GM19468 (cell line): ENCODE measurements around the gene SEMA4F.

Experiments
- ATAC-seq: cut with Tn5 transposase; IDR thresholded peaks from one replicate; pipeline ENCODE4 v1.9.1; 2021; ENCODE audit warnings: mild to moderate bottlenecking, moderate library complexity, moderate number of reproducible peaks; ENCODE audit not compliant: unreplicated experiment; ENCODE audit errors: extremely low read depth

Gene SEMA4F

DNA sequence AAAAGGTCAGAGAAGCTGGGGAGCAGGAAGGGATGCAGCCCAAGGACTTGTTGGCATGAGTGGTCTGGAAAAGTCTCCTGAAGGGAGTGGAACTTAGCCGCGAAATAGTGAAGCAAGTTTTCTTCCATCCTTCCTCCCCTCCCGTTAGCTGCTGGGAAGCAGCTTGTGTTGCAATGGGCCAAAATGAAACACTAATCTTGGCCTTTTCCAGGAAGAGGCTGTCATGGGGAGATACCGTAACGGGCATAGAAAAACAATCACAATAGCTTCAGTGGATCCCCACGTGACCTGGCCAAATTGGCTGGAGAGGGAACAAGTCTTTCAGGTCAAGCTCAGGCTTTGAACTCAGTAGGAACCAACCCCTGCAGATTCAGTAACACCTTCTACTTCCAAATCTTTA lies 49.3 kb downstream of the SEMA4F start:
- ATAC-seq: no peak

DNA sequence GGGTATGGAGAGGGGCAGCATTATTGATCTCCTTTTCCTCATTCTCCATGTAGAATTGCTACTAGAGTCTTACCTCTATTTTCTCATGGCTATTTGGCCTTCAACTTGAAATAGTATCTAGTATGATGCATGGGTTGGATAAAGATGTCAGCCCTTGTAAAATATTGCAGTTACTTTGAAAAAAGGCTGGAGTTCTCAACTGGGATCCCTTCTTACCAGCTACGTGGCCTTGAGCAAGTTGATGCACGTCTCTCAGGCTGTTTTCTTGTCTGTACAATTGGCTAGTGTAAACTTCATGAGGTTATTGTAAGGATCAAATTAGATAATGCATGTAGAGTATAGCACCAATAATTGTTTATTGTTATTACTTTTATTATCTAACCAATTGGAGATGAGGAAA lies 50.2 kb downstream of the SEMA4F start:
- ATAC-seq: no peak

DNA sequence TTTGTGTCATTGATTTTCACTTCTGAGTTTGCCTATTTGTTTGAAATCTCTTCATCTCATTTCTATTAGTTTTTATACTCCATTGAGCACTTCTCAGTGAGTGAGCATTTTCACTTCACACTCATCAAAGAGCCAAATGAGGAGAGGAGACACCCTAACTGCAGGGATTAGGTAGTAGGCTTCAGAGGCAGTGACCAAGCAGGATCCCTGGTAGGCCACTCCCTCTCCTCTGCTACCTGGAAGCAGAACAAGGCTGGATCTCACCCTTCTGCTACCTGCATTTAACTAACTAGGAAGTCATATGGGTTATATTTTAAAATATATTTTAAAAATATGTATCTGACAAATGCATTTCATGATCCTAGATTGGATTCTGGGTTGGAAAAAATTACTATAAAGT lies 52.7 kb downstream of the SEMA4F start:
- no peak for ATAC-seq

DNA sequence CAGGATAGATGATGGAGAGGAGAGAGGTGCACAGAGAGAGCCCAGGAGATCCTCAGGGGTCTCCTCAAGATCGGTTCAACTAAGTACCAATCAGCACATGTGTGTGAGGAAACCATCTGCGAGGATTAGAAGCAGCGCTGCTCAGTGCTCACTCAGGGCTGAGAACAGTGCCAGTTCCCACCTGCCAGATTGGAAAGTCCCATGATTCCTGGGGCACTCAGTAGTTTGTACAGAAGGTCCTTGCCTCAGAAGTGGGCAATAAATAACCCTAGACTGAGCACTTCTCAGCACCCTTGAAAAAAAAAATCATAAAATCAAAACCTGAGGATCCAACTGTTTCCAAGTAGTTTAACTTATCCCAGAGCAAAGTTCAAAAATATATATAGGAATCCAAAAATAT lies 53.8 kb downstream of the SEMA4F start:
- no peak for ATAC-seq

DNA sequence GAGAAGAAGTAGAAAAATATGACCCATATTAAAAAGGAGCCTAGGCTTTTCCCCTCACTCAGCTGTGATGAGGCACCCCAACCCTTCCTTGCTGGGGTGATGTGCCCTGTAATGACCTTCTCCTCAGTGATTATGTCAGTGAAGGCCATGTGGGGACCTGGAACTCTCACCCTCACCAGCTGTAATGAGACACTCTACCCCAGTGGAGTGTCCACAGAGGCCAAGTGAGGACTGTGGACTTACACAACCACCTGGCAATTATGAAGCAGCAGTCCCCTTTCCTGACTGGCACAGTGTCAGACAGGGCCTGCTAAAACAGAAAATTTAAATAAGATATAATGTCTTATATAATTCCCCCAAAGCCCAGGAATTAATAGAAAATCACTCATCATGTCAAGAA lies 54.2 kb downstream of the SEMA4F start:
- no peak for ATAC-seq

DNA sequence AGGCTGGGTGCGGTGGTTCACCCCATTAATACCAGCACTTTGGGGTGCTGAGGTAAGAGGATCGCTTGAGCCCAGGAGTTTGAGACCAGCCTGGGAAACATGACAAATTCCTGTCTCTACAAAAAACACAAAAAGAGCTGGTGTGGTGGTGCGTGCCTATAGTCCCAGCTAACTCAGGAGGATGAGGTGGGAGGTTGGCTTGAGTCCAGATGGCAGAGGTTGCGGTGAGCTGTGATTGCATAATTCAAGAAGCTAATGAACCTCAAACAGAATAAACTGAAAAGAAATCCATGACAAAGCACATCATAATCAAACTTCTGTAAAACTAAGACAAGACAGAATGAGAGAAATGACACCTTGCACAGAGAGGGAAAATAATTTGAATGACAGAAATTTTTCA lies 54.8 kb downstream of the SEMA4F start:
- ATAC-seq: no peak

DNA sequence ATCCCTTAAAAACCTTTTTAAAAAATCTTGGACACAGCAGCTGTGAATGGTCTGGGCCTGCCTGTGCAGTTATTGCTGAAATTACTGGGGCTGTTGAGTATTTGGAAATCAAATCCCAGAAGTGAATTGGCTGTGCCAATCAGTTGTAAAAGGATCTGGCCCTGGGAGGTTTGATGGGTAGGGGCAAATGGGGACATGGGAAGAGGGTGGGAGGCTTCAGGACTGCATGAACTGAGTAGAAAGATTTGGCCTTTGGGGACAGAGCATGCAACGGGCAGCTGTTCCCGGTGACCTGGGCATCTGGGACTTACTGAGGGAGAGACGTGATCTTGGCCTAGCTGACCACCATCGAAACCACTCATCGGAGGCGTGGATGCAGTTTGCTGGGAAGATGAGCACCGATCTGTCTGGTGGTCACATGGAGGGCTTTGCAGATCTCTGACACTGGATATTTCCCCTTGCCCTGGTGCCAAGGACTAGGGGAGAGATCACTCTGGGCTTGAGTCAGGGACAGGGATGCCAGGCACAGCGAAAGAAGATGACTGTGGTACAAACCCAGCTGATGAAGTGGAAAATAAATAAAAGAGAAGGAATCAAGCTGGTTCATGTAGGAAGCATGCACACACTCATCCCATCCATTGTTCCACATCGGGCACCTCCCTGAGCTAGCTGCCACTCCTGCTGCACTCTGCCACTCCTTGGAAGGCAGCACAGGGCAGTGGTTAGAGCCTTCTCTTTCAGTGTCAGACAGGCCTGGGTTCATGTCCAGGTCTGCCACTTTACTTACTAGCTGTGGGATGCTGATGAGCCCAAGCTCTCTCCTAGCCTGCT lies 58.4 kb downstream of the SEMA4F start:
- no peak for ATAC-seq

DNA sequence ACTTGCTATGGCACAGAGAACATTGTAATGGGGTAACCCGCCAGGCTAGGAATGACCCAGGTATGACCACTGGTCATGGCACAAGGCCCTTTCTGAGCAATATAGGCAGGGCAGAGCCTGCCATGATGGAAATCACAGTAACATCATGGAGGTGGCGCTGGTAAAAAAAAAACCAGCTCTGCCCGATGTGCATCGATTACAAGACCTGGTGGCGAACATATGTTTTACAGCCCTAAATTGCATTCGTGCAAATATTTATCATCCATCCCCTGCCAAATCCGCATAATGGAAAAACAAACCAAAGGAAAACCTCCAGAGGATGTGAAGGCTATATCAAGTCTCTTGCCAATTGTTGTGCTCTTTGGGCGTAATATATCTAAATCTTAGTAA lies 60.6 kb downstream of the SEMA4F start:
- ATAC-seq: no peak

DNA sequence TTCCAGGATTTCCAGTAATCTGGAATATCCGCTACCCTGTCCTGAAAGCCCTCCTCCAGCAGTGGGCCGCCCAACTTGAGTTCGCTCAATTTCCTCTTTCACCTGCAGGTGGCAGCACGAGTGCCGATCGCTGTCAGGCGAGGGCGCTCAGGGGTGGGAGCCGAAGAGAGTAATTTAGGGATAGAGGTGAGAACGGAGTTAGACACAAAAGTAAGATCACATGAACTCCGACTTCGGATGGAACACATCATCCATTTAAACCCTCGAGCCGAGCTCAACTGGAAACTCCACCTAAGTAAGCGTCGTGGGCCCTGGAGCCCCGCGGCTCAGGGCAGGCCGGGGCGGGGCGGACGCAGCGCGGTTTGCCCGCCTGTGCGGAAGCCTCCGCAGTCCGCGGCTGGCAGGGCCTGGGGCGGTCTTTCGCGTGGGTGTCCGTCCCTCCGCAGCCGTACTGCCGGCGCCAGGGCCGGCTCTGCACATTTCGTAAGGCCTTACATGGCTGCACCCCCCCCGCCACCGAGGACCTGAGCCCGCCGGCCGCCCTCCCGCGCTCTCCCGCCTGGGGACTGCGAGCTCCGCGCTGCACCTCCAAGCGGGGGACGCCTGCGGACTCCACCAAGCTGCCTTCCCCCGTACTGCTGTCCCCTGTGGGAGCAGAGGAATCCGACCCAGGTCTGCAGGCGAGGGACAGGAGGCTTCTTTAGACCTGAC lies 61.2 kb downstream of the SEMA4F start:
- ATAC-seq: peak; percentile 67

DNA sequence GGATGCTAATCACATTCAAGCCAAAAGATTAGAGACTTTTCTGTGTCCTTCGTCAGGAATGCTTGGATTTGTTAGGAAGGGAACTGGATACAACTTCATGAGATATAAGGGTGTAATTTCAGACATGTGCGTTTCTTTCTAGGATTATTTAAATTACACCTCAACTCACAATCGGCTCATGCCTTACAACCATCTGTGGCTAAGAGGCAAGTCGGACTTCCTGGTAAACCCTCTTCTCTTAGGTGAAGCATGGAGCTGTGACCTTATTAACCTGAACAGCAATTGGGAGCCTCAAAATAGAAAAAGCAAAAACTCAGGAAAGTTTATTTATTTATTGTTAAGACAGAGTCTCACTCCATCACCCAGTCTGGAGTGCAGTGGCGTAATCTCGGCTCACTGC lies 61.8 kb downstream of the SEMA4F start:
- ATAC-seq: no peak

DNA sequence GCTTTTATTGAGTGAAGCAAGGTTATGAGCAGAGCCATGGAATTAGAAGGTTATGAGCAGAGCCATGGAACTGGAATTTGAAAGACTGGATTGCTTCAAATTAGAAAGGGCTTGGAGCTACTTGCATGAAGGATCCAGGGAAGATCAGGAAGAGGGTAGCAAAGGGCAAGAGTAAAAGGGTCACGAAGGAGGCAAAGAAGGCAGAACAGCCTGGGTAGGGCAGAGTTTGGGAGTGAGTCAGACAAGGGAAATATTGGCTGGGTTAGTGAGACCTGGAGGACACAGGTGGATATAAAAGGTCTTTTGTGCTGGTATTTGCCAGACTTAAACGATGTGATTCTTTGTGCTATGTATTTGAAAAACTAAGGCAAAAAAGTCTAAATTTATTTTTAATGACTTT lies 65.0 kb downstream of the SEMA4F start:
- no peak for ATAC-seq

DNA sequence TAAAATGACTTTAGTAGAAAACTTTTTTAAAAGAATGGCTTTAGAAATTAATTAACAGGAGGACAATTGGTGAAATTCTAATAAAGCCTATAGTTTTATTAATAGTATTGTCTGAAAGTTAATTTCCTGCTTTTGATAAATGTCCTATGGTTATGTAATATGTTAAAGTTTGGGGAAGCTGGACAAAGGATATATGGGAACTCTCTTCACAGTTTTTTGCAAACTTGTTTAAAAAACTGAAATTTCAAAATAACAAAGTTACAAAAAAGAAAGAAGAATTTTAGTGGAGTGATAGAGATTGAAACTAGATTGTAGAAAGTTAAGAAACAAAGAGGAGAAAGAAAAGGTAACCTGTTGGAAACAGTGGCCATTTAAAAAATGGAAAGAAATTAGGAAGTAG lies 67.3 kb downstream of the SEMA4F start:
- ATAC-seq: no peak

DNA sequence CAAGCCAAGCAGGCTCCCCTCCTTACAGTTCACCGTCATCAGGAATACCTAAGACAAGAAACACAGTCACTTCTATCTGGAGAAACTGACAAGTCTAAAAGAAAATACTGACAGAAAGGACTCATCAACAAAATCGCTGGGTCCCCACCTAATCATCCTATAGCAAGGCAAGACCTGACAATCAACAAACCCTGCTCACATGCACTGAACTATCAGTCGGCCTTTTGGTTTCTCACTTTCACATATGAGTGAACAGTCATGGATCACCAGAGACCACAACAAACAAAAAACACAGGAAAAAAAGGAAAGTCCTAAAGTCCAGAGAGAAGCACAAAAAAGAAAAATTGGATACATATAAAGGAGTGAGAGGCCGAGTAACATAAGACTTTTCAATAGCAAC lies 70.4 kb downstream of the SEMA4F start:
- no peak for ATAC-seq

DNA sequence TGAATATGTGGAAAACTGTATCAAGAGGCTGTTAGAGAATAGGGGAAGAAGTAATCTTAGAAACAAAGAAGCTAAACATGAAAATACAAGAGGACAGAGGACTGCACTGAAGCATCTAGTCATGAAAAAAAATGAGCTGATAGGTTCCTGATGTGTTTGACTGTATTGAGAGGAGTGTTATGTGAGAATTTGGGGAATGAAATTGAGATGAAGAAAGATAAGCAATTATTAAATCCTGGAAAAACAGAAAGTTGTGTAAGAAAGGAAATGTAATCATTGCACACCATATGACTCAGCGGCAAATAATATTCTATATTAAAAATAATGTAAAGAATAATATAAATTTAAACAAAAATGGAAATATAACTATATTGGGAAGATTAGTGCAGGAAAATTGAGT lies 71.2 kb downstream of the SEMA4F start:
- ATAC-seq: no peak

DNA sequence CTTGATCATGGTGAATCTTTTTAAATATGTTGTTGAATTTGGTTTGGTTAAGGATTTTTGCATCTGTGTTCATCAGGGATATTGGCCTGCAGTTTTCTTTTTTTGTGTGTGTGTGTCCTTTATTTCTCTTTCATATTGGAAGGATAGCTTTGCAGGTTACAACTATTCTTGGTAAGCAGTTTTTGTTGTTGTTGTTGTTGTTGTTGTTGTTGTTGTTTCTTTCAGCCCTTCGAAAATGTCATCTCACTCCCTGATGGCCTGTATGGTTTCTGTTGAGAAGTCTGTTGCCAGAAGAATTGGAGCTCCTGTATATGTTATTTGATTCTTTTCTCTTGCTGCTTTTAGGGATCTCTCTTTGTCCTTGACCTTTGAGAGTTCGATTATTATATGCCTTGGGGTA lies 74.8 kb downstream of the SEMA4F start:
- ATAC-seq: no peak

DNA sequence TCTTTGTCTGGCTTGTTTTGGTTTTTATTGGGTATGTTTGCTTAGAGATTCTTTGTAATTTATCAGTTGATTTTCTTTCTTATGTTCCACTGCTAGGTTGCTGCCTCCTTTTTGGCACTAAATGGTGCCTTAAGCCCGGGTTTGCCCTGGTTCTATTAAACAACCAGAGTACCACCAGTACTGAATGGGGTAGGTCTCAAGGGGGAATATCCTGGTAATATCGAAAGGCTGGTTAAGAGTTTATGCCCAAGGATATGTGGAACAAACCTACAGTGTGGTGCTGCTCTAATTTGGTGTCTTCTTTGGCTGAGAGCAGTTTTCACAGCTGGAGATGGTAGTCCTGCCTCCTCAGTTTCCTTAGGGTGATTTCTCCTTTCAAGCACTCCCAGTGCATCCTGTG lies 76.5 kb downstream of the SEMA4F start:
- no peak for ATAC-seq
